GM12801 (cell line): ENCODE measurements around the gene PIN1.

Experiments
- TF ChIP-seq, protein P1 (sequence below): IDR thresholded peaks from one replicate; pipeline ENCODE4 v1.5.1; 2011; ENCODE audit warnings: control low read depth; ENCODE audit not compliant: insufficient read length; ENCODE audit errors: extremely low read depth

PIN1 gene

DNA sequence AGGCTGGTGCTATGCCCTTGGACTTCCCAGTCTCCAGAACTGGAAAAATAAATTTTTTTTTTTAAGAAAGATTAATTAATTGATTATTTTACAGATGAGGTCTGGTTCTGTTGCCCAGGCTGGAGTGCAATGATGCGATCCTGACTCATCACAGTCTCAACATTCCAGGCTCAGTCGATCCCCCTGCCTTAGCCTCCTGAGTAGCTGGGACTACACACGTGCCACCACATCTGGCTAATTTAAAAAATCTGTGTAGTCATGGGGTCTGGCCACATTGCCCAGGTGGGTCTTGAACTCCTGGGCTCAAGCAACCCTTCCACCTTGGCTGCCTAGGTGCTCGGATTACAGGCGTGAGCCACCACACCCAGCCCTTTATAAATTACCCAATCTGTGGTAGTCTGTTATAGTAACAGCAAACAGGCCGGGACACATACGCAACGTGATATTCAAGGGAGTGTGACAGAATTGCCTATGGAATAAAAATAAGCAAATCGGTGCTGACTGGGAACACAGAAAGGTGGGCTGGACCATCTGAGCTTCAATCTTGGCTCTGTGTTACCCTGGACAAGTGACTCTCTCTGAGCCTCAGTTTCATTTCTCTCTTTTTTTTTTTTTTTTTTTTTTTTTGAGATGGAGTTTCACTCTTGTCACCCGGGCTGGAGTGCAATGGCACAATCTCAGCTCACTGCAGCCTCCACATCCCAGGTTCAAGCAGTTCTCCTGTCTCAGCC lies 42.8 kb downstream of the PIN1 start:
- TF ChIP-seq, protein P1, sequence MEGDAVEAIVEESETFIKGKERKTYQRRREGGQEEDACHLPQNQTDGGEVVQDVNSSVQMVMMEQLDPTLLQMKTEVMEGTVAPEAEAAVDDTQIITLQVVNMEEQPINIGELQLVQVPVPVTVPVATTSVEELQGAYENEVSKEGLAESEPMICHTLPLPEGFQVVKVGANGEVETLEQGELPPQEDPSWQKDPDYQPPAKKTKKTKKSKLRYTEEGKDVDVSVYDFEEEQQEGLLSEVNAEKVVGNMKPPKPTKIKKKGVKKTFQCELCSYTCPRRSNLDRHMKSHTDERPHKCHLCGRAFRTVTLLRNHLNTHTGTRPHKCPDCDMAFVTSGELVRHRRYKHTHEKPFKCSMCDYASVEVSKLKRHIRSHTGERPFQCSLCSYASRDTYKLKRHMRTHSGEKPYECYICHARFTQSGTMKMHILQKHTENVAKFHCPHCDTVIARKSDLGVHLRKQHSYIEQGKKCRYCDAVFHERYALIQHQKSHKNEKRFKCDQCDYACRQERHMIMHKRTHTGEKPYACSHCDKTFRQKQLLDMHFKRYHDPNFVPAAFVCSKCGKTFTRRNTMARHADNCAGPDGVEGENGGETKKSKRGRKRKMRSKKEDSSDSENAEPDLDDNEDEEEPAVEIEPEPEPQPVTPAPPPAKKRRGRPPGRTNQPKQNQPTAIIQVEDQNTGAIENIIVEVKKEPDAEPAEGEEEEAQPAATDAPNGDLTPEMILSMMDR, result no peak

DNA sequence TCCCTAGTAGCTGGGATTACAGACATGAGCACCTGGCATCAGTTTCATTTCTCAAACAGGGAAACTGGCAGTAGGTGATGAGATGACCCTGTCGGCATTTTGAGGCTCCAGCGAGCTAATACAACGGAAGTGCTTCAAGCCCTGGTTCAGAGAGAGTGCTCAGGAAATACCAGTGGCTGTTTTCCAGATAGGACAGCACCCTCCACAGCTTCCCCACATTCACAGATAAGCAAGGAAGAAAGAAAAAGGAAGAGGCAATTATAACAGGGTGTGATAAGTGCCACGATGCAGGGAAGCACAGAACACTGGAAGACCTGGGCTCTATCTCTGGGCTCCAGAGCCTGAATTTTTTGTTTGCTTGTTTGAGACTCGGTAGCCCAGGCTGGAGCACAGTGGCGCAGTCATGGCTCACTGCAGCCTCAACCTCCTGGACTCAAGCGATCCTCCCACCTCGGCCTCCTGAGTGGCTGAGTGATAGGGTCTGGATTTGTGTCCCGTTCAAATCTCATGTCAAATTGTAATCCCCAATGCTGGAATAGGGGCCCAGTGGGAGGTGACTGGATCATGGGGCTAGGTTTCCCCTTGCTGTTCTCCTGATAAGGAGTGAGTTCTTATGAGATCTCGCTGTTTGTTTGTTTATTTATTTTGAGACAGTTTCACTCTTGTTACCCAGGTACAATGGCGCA lies 43.5 kb downstream of the PIN1 start:
- TF ChIP-seq, protein P1, result no peak

DNA sequence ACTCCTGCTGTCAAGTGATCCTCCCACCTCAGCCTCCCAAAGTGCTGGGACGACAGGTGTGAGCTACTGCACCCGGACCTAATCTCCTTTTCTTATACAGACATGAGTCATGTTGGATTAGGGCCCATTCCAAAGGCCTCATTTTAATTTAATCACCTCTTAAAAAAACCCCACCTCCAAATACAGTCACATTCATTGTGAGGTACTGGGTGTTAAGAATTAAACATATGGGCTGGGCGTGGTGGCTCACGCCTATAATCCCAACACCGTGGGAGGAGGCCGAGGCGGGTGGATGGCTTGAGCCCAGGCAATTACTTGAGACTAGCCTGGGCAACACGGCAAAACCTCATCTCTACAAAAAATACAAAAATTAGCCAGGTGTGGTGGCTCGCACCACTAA lies 46.6 kb downstream of the PIN1 start:
- TF ChIP-seq, protein P1, result no peak

DNA sequence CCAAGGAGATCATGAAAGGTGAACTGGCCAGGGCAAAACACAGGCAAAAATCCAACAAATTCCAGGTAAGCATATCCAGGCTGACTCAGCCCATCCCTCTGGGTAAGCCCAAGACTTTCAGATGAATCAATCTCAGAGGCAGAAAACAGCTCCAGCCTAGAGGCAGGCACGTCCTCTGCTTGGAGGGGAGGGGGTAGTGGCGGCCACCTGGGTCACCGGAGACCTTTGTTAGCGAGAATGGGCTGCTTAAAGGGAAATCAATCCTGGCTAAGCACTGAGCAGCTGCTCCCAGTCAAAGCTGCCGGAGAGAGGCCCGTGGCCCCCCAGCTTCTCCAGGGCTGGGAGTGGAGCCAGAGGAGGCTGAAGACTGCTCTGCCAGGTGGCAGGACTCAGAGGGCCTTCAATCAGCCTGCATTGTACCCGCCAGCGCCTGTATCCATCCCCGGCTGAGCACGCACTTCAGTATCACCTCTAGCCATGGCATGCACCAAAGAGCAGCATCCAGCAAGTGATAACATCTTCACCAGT lies 48.2 kb downstream of the PIN1 start:
- TF ChIP-seq, protein P1, result no peak

DNA sequence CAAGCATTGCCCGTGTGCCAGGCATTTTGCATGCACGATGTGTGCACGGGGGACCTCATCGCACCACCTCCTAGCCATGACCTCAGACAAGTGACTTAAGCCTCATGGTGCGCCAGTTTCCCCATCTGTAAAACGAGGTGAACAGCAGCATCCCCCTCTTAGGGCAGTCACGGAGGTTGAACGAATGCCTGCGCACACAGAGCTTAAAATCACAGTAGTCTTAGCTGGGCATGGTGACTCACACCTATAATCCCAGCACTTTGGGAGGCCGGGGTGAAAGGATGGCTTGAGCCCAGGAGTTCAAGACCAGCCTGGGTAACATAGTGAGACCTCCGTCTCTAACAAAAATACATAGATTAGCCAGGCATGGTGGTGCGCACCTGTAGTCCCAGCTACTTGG lies 48.6 kb downstream of the PIN1 start:
- TF ChIP-seq, protein P1, result no peak

DNA sequence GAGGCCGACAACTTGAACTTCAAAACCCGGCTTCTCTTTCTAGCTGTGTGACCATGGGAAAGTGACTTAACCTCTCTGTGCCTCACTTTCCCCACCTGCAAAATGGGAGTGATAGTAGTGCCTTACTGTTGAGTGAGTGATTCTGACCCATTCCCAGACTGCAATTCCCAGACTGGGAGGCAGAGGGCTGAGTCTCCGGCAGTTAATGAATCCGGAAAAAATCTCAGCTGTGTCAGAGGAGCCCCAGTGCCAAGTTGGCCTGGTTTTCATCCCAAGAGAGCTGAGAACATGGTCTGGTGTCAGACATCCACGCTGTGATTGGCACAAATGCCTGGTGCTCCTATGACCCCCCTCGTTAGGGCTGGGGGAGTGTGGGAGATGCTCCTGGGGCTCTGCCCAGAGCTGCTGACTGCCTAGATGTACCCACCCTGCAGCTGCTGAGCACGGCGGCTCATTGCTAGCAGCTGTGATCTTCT lies 50.0 kb downstream of the PIN1 start:
- TF ChIP-seq, protein P1, result no peak

DNA sequence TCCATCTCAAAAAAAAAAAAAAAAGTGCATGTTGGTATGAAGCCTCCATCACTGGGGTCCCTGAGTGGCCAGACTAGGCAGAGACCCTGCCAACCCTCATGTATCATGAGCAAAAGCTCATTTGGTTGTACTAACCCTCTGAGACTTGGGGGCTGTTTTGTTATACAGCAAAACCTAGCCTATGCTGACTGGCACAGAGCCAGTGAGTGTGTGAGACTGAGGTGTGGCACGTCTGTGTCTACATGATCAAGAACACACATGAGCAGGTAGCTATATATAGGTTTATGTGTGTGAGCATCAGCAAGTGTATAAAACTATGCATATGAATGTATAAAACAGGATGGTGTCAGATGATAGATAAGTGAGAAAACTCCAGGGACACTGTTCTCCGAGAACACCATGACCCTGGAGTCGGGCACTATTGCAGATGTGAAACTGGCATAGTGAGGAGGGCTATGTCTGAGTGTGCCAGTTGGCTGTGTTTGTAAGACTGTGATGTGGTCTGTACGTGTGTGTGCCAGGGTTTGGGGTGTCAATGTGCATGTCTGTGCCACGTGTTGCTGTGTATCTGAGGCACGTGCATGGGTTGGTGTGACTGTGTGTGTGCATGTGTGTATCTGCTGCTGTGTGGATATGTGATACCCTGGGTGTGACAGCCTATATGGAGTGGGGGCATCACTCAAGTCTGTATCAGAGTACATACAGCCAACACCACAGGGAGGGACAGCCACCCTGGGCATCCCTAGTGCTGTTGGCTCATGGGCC lies 56.7 kb downstream of the PIN1 start:
- TF ChIP-seq, protein P1, result no peak
